Stimulated activated CD8-positive, alpha-beta memory T cell treated with anti-CD3 and anti-CD28 coated beads, Interleukin-12 subunit alpha, Interleukin-12 subunit beta, amount 100 ng/mL, for 24 hours (primary cell): ENCODE measurements around the gene PUSL1.

ENCODE experiments used
- DNase-seq: peaks from one replicate; pipeline ENCODE4 v3.0.0-alpha.2; 2020; ENCODE audit errors: extremely low read depth

PUSL1 gene

GRCh38 chr1:1338278-1338677 is 29.9 kb downstream of the PUSL1 start:
- DNase-seq: no peak

DNA sequence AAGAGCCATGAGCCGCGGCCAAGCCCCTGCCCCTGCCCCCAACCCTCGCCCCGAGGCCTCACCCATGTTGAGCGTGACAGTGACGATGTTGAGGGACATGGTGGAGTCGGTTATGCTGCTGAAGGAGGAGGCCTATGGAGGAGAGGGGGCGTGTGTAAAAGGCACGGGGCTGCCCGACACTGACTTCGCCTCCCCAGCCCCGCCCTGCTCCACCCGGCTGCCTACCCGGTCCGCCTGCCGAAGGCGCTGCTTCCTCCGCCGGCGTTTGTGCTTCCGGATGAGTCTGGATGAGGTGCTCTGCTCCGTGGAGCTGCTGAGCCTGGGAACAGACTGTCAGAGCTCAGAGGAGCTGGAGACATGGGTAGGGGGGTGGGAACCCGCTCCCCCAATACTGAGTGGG is 31.8 kb downstream of the PUSL1 start:
- no peak for DNase-seq

GRCh38 chr1:1340791-1341548 is 32.6 kb downstream of the PUSL1 start:
- no peak for DNase-seq

- DNase-seq: no peak
Measured at GRCh38 chr1:1341549-1342021, 33.2 kb downstream of the PUSL1 start.

DNA sequence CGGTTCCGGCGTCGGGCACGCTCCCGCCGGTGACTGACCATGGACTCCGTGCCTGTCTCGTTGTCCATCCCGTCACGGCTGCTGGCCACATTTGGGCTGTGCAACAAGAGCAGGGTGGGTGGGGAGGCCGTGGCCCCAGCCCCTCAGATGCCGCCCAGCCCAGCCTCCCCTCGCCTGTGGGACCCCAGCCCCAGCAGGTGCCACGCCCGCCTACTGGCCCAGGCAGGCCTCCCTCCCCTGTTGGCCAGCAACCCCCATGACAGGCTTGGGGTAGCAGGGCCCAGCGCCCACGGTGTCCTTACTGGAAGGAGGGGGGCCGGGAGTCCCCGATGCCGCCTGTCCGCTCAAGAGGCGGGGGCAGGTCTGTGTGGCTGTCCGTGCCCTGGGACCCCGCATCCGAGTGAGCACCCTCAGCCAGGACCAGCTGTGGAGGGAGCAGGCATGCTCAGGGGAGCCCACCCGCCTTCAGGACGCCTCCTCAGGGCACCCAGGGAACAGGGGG is 33.7 kb downstream of the PUSL1 start:
- DNase-seq: no peak

- no peak for DNase-seq
Measured at GRCh38 chr1:1342584-1343115, 34.3 kb downstream of the PUSL1 start.

DNA sequence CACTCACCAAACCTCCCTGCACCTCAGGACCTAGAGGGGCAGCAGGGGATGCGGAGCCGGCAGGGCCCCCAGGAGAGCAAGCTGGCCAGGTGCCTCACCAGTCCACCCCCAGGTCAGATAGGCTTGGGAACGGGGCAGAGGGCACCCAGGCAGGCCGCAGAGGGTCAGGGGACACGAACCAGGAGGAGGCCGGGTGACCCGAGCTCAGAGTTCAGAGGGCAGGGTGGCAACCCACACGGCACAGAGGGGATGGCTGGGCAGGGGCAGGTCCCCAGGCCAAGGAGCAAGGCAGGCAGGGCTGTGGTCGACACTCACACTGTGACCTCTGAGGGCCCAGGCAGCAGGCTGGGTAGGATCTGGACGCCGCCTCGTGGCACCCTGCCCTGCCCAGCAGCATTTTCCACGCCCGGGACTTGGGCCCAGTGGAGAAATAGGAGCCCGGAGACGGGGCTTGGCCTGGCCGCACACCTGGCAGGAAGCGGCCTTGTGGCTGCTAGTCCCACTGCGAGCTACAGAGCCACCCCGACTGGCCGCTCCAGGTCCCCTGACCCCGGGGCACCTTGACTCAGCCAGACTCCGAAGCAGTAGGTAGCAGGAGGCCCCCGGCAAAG is 35.5 kb downstream of the PUSL1 start:
- no peak for DNase-seq

GRCh38 chr1:1344655-1345361 is 36.4 kb downstream of the PUSL1 start:
- DNase-seq: peak; percentile 26

- DNase-seq: no peak
Measured at GRCh38 chr1:1345384-1345783, 37.0 kb downstream of the PUSL1 start.

GRCh38 chr1:1345860-1346500 is 37.6 kb downstream of the PUSL1 start:
- no peak for DNase-seq

DNA sequence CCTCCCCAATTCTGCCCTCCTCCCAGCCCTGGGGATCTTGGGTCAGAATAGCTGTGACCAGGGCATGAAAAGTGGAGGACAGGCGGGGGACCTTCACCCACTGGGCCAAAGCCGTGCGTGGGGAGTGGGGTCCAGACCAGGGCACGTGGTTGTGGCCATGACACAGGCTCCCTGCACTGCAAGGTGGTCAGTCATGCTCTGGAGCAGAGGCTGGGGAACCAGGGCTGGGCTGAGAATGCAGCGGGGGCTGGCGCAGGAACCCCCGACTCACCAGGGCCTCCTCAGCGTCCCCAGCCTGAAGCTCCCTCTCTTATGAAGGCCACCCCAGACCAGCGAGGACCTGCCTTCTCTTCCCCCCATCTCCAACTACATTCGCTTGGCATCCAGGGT is 38.1 kb downstream of the PUSL1 start:
- DNase-seq: no peak

DNA sequence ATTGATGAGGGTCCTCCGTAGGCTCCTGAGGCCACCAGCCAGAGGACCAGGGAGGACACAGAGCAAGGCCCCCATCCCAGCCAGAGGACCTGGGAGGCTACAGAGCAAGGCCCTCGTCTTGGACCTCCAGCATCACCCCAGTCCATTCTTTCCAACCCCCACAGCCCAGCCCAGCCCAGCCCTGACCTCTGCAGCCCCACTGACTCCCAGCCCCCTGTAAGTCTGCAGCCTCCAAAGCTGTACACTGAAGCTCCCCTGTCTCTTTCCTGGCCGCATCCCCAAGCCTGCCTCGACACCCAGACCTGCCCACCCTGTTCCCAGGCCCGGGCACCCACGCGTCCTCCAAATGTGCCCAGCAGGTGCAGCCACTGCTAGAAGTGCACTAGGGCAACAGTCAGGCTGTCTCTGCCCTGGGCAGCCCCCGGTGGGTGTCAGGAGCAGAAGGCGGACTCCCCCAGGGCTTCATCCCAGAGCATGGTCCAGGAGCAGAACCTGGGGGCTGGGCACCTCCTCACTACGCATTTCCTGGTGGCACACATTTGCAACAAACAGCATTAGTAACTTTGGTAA is 38.7 kb downstream of the PUSL1 start:
- no peak for DNase-seq

- DNase-seq: no peak
Measured at GRCh38 chr1:1347663-1348419, 39.4 kb downstream of the PUSL1 start.

DNA sequence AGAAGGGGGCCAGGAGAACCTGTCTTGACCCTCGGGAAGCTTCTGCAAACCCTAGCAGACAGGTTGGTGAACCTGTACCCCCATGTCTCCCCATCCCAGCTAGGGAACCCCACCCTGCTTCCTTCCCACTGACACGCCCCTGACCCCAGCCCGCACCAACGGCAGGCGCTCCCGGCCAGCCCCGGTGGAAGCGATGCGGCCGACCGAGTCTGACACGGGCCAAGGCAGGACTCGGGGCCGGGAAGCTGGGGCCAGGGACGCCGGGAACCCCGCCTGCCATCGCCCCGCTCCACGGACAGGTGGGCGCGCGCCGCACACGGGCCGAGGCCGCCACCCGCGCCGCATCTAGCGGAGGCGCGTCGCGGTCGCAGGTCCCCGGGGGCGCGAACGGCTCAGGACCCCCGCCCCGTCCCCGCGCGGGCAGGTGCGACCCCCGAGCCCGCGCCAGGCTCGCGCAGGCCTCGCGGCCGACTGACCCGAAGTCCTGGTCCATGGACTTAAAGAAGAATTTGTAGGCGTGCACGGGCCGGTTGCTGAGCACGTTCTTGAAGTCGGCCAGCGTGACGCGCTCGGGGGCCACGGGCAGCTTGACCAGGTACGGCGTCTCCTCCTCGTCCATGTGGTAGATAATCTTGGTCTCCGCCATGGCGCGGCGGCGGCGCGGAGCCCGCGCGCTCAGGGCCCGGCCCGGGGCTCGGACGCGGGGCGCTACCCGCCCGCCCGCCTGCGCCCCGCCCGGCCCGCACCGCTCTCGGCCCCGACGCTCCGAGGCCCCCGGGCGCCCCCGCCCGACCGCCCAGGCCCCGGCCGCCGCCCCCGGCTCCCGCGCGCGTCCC is 40.2 kb downstream of the PUSL1 start:
- DNase-seq: no peak

- DNase-seq: peak; percentile 31
Measured at GRCh38 chr1:1349256-1350012, 41.0 kb downstream of the PUSL1 start, which contains the start of gene DVL1. TSS of gene DVL1 (minus strand) at chr1:1349418. CDS start at chr1:1349065, 353 bp downstream.

DNA sequence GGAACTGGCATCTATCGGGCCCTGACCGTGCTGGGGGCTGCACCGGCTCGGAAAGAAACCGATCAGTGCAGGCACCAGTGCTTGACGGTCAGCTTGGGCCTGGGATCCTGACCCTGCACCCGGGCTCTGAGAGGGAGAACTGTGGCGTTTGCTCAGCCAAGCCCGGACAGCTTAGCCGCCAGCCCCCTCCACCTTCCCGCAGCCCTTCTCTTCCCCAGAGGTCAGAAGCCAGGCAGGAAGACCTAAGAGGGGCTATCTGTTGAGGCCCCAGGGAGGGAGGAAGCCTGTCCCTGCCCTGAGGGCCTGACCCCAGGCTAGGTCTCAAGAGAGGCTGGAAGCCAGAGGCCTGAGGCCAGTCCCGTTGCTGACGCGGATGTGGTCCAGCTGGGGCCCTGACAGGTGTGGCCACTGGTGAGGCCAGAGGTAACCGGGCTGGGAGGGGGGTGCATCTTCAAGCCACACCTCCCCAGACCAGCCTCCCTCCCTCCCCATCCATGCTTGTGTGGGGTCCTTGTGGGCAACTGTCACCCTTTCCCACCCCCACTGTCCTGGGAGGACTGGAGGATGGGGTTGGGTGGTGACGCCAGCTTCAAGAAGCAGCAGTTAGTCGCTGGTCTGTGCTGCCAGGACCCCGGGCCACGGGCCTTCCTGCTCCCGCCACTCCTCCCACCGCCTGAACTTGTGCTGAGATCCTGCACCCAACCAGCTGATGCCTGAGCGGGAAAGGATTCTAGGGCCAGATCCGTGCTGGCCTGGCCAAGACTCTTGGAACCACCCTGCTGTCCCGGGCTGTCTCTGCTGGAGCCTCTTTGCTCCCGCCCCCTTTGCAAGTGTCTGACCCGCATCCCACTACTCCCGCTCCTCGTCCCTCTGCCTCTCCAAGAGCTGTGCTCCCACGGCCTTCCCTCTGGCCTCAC is 43.4 kb downstream of the PUSL1 start:
- DNase-seq: no peak

GRCh38 chr1:1352786-1353388 is 44.5 kb downstream of the PUSL1 start:
- DNase-seq: no peak
